CD4-positive, alpha-beta T cell (primary cell): ENCODE measurements around the gene RASAL2. TPM values are rescaled to one million over a fixed set of nuclear protein-coding genes. Genes with fewer than 3 reads are reported as not detected.
"Not testable (repeated sequence)": the region's sequence is repeated elsewhere in the genome, so short reads cannot be mapped to it uniquely, and the experiment has no call there.

Experiments used
- ATAC-seq: fragments of 200-7000 bp; cut with Tn5 transposase; one replicate; pipeline ENCODE4 v1.10.0; 2022; ENCODE audit warnings: mild to moderate bottlenecking; ENCODE audit not compliant: poor library complexity
- CTCF ChIA-PET: fragments of 350-600 bp; sonication (Branson Sonifier 250); formaldehyde crosslinking; loops from one replicate; lab custom pipeline; 2021; ENCODE audit warnings: antibody characterized with exemption, inconsistent platforms; lab: Charles Lee
- POLR2A ChIA-PET: fragments of 350-600 bp; sonication (Branson Sonifier 250); formaldehyde crosslinking; loops from one replicate; lab custom pipeline; 2021; ENCODE audit warnings: antibody characterized with exemption, inconsistent platforms; lab: Charles Lee
- DNase-seq, 14 experiments: peaks; one replicate each; pipeline ENCODE4 v3.0.0-alpha.2; 2013 to 2020; ENCODE audit warnings: mixed read lengths in 2 of 14
- H3K27ac ChIP-seq, 2 donors: one replicate each; pipeline versions ENCODE4 v1.5.1 to v1.7.0; 2013; ENCODE audit warnings: low read length in 2 of 2, low read depth in 1 of 2, mild to moderate bottlenecking in 1 of 2
- H3K27me3 ChIP-seq, 2 experiments: 1 replicate in 1 of 2; 2 replicates in 1 of 2; pipeline versions ENCODE4 v1.6.1 to v1.7.0; 2013; ENCODE audit warnings: low read length in 2 of 2, control low read depth in 1 of 2, mild to moderate bottlenecking in 1 of 2, moderate library complexity in 1 of 2; ENCODE audit not compliant: insufficient read depth in 2 of 2, control insufficient read depth in 1 of 2
- H3K36me3 ChIP-seq: one replicate; pipeline ENCODE4 v1.6.1; 2013; ENCODE audit warnings: low read length, control low read depth; ENCODE audit not compliant: insufficient read depth
- H3K4me1 ChIP-seq: one replicate; pipeline ENCODE4 v1.6.1; 2013; ENCODE audit warnings: low read length, control low read depth; ENCODE audit not compliant: insufficient read depth
- H3K4me3 ChIP-seq: one replicate; pipeline ENCODE4 v1.5.1; 2013; ENCODE audit warnings: mild to moderate bottlenecking, low read length, moderate library complexity
- H3K9me3 ChIP-seq, 2 experiments: 1 replicate in 1 of 2; 2 replicates in 1 of 2; pipeline versions ENCODE4 v1.6.1 to v1.7.0; 2013; ENCODE audit warnings: low read length in 2 of 2, mild to moderate bottlenecking in 2 of 2, control low read depth in 1 of 2, moderate library complexity in 1 of 2; ENCODE audit not compliant: control insufficient read depth in 1 of 2, insufficient read depth in 1 of 2
- H3K27ac Mint-ChIP-seq: one replicate; pipeline ENCODE4 v1.8.0; 2020; ENCODE audit warnings: mixed read lengths
- H3K27me3 Mint-ChIP-seq: one replicate; pipeline ENCODE4 v1.8.0; 2021; ENCODE audit warnings: mixed read lengths
- H3K36me3 Mint-ChIP-seq: one replicate; pipeline ENCODE4 v1.8.0; 2021; ENCODE audit warnings: low read depth, mixed read lengths
- H3K4me1 Mint-ChIP-seq: one replicate; pipeline ENCODE4 v1.8.0; 2021; ENCODE audit warnings: low read depth, mixed read lengths
- H3K4me3 Mint-ChIP-seq: one replicate; pipeline ENCODE4 v1.8.0; 2020; ENCODE audit warnings: mild to moderate bottlenecking, mixed read lengths
- H3K9me3 Mint-ChIP-seq: one replicate; pipeline ENCODE4 v1.8.0; 2020; ENCODE audit warnings: mixed read lengths
- intact Hi-C, 2 experiments: fragments of 100-400 bp; cut with DNase I in 1 of 2; cut with micrococcal nuclease in 1 of 2; formaldehyde crosslinking; loops; one replicate each; pipeline versions ENCODE4 v1.15.1 to v1.9.0; 2023 to 2025; cut with DNase I, micrococcal nuclease
- total RNA-seq, 174 experiments: library from RNA in 2 of 174; stranded (reverse) in 2 of 174; gene quantifications; one replicate each; pipeline ENCODE4 v1.2.3 and lab custom pipeline; 2021 to 2026
- TF ChIP-seq, protein P1 (sequence below): fragments of 200-600 bp; IDR thresholded peaks from one replicate; pipeline ENCODE4 v1.8.0; 2022; ENCODE audit warnings: antibody characterized with exemption, mild to moderate bottlenecking

Gene RASAL2
- total RNA-seq, 2 experiments from 2014 or later, result 0.03 TPM; not detected in 1

DNA sequence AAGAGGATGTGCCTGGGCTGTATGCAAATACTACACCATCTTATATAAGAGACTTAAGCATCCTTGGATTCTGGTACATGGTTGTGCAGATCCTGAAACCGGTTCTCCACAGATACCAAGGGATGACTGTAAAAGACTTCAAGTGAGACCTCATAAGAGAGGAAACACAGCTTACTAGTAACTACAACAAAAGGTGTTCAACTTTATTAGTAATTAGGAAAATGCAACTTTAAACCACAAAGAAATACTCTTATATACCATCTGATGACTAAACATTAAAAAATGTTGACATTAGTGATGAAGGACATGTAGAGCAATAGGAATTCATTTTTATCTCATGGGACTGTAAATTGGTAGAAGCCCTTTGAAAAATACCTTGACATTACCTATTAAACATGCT lies 102.7 kb downstream of the RASAL2 start:
- Mint-ChIP-seq H3K36me3 (no peaks in the 10 kb centered on the region), H3K9me3 (peaks cover 10% of the 10 kb centered on the region), H3K27ac (no peak overlapping the region), H3K4me3 (no peak overlapping the region), H3K27me3 (no peaks in the 10 kb centered on the region), H3K4me1 (no peaks in the 10 kb centered on the region)
- TF ChIP-seq, protein P1, sequence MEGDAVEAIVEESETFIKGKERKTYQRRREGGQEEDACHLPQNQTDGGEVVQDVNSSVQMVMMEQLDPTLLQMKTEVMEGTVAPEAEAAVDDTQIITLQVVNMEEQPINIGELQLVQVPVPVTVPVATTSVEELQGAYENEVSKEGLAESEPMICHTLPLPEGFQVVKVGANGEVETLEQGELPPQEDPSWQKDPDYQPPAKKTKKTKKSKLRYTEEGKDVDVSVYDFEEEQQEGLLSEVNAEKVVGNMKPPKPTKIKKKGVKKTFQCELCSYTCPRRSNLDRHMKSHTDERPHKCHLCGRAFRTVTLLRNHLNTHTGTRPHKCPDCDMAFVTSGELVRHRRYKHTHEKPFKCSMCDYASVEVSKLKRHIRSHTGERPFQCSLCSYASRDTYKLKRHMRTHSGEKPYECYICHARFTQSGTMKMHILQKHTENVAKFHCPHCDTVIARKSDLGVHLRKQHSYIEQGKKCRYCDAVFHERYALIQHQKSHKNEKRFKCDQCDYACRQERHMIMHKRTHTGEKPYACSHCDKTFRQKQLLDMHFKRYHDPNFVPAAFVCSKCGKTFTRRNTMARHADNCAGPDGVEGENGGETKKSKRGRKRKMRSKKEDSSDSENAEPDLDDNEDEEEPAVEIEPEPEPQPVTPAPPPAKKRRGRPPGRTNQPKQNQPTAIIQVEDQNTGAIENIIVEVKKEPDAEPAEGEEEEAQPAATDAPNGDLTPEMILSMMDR, result no peak
- no peaks in the 10 kb centered on the region for H3K4me1 ChIP-seq
- peaks cover 0 to 20% of the 10 kb centered on the region in 2 experiments for H3K9me3 ChIP-seq
- H3K27me3 ChIP-seq, result no peaks in the 10 kb centered on the region
- no peak overlapping the region for H3K27ac ChIP-seq
- ATAC-seq, result no peak
- intact Hi-C loops, result no loop called here
- DNase-seq, result no peak
- no peaks in the 10 kb centered on the region for H3K36me3 ChIP-seq
- POLR2A ChIA-PET, result no interaction called here
- H3K4me3 ChIP-seq, result no peak overlapping the region
- CTCF ChIA-PET, result no interaction called here

DNA sequence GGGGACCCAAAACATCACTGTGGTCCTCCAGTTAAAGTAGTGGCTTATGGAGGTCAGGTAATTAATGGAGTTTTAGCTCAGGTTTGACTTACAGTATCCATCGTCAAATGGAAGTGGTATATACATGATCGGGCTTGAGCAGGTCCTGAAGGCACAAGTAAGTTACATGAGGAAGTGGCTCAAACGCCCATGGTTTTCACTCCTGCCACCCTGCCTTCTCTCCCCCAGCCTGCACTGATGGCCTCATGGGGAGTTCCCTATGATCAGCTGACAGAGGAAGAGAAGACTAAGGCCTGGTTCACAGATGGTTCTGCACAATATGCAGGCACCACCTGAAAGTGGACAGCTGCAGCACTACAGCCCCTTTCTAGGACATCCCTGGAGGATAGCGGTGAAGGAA lies 108.2 kb downstream of the RASAL2 start:
- H3K27me3 Mint-ChIP-seq, H3K27ac Mint-ChIP-seq, H3K36me3 Mint-ChIP-seq, CTCF ChIA-PET, H3K27ac ChIP-seq, H3K27me3 ChIP-seq, H3K4me3 ChIP-seq, ATAC-seq, intact Hi-C loops, POLR2A ChIA-PET, DNase-seq, H3K4me3 Mint-ChIP-seq, H3K36me3 ChIP-seq, H3K4me1 Mint-ChIP-seq, H3K4me1 ChIP-seq: not testable (repeated sequence)
- H3K9me3 Mint-ChIP-seq, result peaks cover 27% of the 10 kb centered on the region
- H3K9me3 ChIP-seq, result peaks cover 0 to 24% of the 10 kb centered on the region in 2 experiments

DNA sequence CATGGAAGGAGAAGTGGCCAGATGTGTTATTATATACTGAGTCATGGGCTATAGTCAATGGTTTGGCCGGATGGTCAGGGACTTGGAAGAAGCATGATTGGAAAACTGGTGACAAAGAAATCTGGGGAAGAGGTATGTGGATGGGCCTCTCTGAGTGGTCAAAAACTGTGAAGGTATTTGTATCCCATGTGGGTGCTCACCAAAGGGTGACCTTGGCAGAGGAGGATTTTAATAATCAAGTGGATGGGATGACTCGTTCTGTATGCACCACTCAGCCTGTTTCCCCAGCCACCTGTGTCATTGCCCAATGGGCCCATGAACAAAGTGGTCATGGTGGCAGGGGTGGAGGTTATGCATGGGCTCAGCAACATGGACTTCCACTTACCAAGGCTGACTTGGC lies 108.6 kb downstream of the RASAL2 start:
- H3K4me1 ChIP-seq, POLR2A ChIA-PET, H3K4me3 Mint-ChIP-seq, H3K36me3 Mint-ChIP-seq, H3K27me3 Mint-ChIP-seq, H3K4me1 Mint-ChIP-seq, H3K36me3 ChIP-seq, H3K27me3 ChIP-seq, ATAC-seq, CTCF ChIA-PET, DNase-seq, H3K4me3 ChIP-seq, H3K27ac Mint-ChIP-seq, intact Hi-C loops, H3K27ac ChIP-seq: not testable (repeated sequence)
- H3K9me3 ChIP-seq, result peaks cover 0 to 21% of the 10 kb centered on the region in 2 experiments
- peaks cover 27% of the 10 kb centered on the region for H3K9me3 Mint-ChIP-seq

DNA sequence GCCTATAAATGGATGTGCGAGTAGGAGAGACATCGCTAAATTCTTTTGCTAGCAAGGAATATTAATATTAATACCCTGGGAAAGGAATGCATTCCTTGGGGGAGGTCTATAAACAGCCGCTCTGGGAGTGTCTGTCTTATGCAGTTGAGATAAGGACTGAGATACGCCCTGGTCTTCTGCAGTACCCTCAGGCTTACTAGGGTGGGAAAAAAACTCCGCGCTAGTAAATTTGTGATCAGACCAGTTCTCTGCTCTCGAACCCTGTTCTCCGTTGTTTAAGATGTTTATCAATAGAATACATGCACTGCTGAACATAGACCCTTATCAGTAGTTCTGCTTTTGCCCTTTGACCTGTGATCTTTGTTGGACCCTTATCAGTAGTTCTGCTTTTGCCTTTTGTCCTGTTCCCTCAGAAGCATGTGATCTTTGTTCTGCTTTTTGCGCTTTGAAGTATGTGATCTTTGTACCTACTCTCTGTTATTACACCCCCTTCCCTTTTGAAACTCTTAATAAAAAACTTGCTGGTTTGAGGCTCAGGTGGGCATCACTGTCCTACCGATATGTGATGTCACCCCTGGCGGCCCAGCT lies 114.5 kb downstream of the RASAL2 start:
- H3K9me3 Mint-ChIP-seq, result peaks cover 30% of the 10 kb centered on the region
- CTCF ChIA-PET, H3K27ac Mint-ChIP-seq, intact Hi-C loops, H3K4me1 Mint-ChIP-seq, POLR2A ChIA-PET, H3K4me3 ChIP-seq, H3K27me3 ChIP-seq, H3K27me3 Mint-ChIP-seq, H3K4me1 ChIP-seq, ATAC-seq, H3K36me3 ChIP-seq, H3K36me3 Mint-ChIP-seq, DNase-seq, H3K4me3 Mint-ChIP-seq, H3K27ac ChIP-seq: not testable (repeated sequence)
- peaks cover 9 to 20% of the 10 kb centered on the region in 2 experiments for H3K9me3 ChIP-seq
